H1 (cell line): ENCODE data around the gene TBC1D22B. TPM values are rescaled to one million over a fixed set of nuclear protein-coding genes. Genes with fewer than 3 reads are reported as not detected.

Experiments
- CTCF ChIA-PET: fragments of 300-600 bp; sonication (Branson Sonifier 250); formaldehyde crosslinking; loops from one replicate; lab custom pipeline; 2021; ENCODE audit not compliant: partially characterized antibody; lab: Charles Lee
- POLR2A ChIA-PET: fragments of 300-600 bp; sonication (Branson Sonifier 250); formaldehyde crosslinking; loops from one replicate; lab custom pipeline; 2021; ENCODE audit warnings: inconsistent platforms; ENCODE audit not compliant: partially characterized antibody; lab: Charles Lee
- DNase-seq, 2 experiments: peaks; one replicate each; pipeline versions ENCODE4 v3.0.0 to v3.0.0-alpha.2; 2010 to 2022; ENCODE audit warnings: low spot score in 2 of 2, low read depth in 1 of 2, mixed read lengths in 1 of 2
- FAIRE-seq: peaks from 2 replicates; lab custom pipeline; 2011; peaks lifted over from hg19 to GRCh38; lab: Jason Lieb, UNC
- H2AFZ ChIP-seq: 2 replicates; pipeline ENCODE4 v1.8.1; 2012; ENCODE audit warnings: low read length, inconsistent platforms
- H2AK5ac ChIP-seq: 2 replicates; pipeline ENCODE4 v1.6.1; 2013; ENCODE audit warnings: low read depth, low read length
- H2BK120ac ChIP-seq: replicated peaks from 2 replicates; pipeline ENCODE3; 2013; ENCODE audit warnings: low read depth, low read length, inconsistent platforms
- H2BK12ac ChIP-seq: 2 replicates; pipeline ENCODE4 v1.6.1; 2013; ENCODE audit warnings: low read depth, low read length
- H2BK15ac ChIP-seq: 2 replicates; pipeline ENCODE4 v1.6.1; 2013; ENCODE audit warnings: low read length
- H2BK20ac ChIP-seq: 2 replicates; pipeline ENCODE4 v1.6.1; 2013; ENCODE audit warnings: low read length
- H2BK5ac ChIP-seq: 2 replicates; pipeline ENCODE4 v1.6.1; 2013; ENCODE audit warnings: low read depth, low read length
- H3K14ac ChIP-seq: 2 replicates; pipeline ENCODE4 v1.6.1; 2013; ENCODE audit warnings: inconsistent platforms; ENCODE audit not compliant: insufficient read length
- H3K18ac ChIP-seq: 2 replicates; pipeline ENCODE4 v1.6.1; 2013; ENCODE audit warnings: low read length; ENCODE audit errors: extremely low read depth
- H3K23ac ChIP-seq: 2 replicates; pipeline ENCODE4 v1.6.1; 2013; ENCODE audit warnings: inconsistent platforms; ENCODE audit not compliant: insufficient read length
- H3K23me2 ChIP-seq: 2 replicates; pipeline ENCODE4 v1.6.1; 2013; ENCODE audit warnings: low read depth, low read length
- H3K27ac ChIP-seq: 2 replicates; pipeline ENCODE4 v1.6.1; 2011; ENCODE audit warnings: low read depth, low read length, inconsistent platforms
- H3K27me3 ChIP-seq, 4 experiments: replicated peaks in 1 of 4; 1 replicate in 1 of 4; 2 replicates in 3 of 4; pipeline versions ENCODE4 v1.6.1 to v1.8.1; 2011 to 2013; ENCODE audit warnings: low read length in 3 of 4, mild to moderate bottlenecking in 3 of 4, inconsistent platforms in 2 of 4, mixed read lengths in 2 of 4, moderate library complexity in 1 of 4; ENCODE audit not compliant: control insufficient read depth in 3 of 4, insufficient read depth in 3 of 4; ENCODE audit errors: extremely low read depth in 1 of 4
- H3K36me3 ChIP-seq, 4 experiments: 2 replicates each; pipeline versions ENCODE4 v1.6.1 to v1.8.1; 2011 to 2013; ENCODE audit warnings: mild to moderate bottlenecking in 4 of 4, low read length in 3 of 4, moderate library complexity in 2 of 4, control low read depth in 1 of 4, inconsistent platforms in 1 of 4; ENCODE audit not compliant: insufficient read depth in 4 of 4, control insufficient read depth in 2 of 4
- H3K4ac ChIP-seq: replicated peaks from 2 replicates; pipeline ENCODE3; 2013; ENCODE audit warnings: low read length, low read depth, mixed read lengths, inconsistent platforms; ENCODE audit not compliant: insufficient read length
- H3K4me1 ChIP-seq, 4 experiments: replicated peaks in 1 of 4; 1 replicate in 1 of 4; 2 replicates in 3 of 4; pipeline versions ENCODE4 v1.6.1 to v1.8.1; 2011 to 2013; ENCODE audit warnings: low read length in 3 of 4, inconsistent platforms in 2 of 4, mixed read lengths in 1 of 4; ENCODE audit not compliant: insufficient read depth in 4 of 4, control insufficient read depth in 3 of 4
- H3K4me2 ChIP-seq, 2 experiments: 2 replicates each; pipeline versions ENCODE4 v1.6.1 to v1.8.1; 2011 to 2013; ENCODE audit warnings: low read depth in 2 of 2, low read length in 2 of 2, control low read depth in 1 of 2, inconsistent platforms in 1 of 2, mild to moderate bottlenecking in 1 of 2; ENCODE audit not compliant: insufficient read depth in 1 of 2
- H3K4me3 ChIP-seq, 4 experiments: fragments of 200-600, 300-600 bp in 1 of 4; sonication (generic), shearing (Covaris generic), sonication (Bioruptor Twin) in 1 of 4; 2 replicates each; pipeline versions ENCODE4 v1.5.1 to v1.8.1; 2011 to 2016; ENCODE audit warnings: low read length in 4 of 4, low read depth in 3 of 4, control low read depth in 2 of 4, inconsistent platforms in 2 of 4, mild to moderate bottlenecking in 2 of 4, mixed read lengths in 1 of 4, moderate library complexity in 1 of 4; ENCODE audit not compliant: insufficient read depth in 2 of 4; ENCODE audit errors: extremely low read depth in 1 of 4
- H3K56ac ChIP-seq: replicated peaks from 2 replicates; pipeline ENCODE3; 2013; ENCODE audit warnings: low read depth, mild to moderate bottlenecking, mixed read lengths, low read length, inconsistent platforms; ENCODE audit not compliant: insufficient read length
- H3K79me1 ChIP-seq: 2 replicates; pipeline ENCODE4 v1.6.1; 2013; ENCODE audit warnings: low read depth, low read length, control low read depth
- H3K79me2 ChIP-seq, 2 experiments: 2 replicates each; pipeline versions ENCODE4 v1.6.1 to v1.8.1; 2012 to 2013; ENCODE audit warnings: low read length in 2 of 2, mild to moderate bottlenecking in 2 of 2, inconsistent platforms in 1 of 2; ENCODE audit not compliant: insufficient read depth in 2 of 2, control insufficient read depth in 1 of 2
- H3K9ac ChIP-seq, 4 experiments: replicated peaks in 1 of 4; 1 replicate in 1 of 4; 2 replicates in 3 of 4; pipeline versions ENCODE4 v1.6.1 to v1.8.1; 2011 to 2013; ENCODE audit warnings: low read depth in 3 of 4, low read length in 3 of 4, control low read depth in 2 of 4, mild to moderate bottlenecking in 2 of 4, moderate library complexity in 2 of 4, inconsistent platforms in 1 of 4; ENCODE audit errors: extremely low read depth in 1 of 4
- H3K9me3 ChIP-seq, 2 experiments: 2 replicates each; pipeline versions ENCODE4 v1.6.1 to v1.8.1; 2012 to 2013; ENCODE audit warnings: mild to moderate bottlenecking in 2 of 2, moderate library complexity in 2 of 2, control low read depth in 1 of 2, inconsistent platforms in 1 of 2, low read depth in 1 of 2, low read length in 1 of 2, mixed read lengths in 1 of 2; ENCODE audit not compliant: insufficient read depth in 2 of 2
- H4K20me1 ChIP-seq, 2 experiments: replicated peaks in 1 of 2; 2 replicates each; pipeline versions ENCODE3 to v1.8.1; 2011 to 2013; ENCODE audit warnings: inconsistent platforms in 2 of 2, low read length in 2 of 2, mild to moderate bottlenecking in 1 of 2; ENCODE audit not compliant: insufficient read depth in 2 of 2, control insufficient read depth in 1 of 2
- H4K5ac ChIP-seq: 2 replicates; pipeline ENCODE4 v1.6.1; 2013; ENCODE audit warnings: low read length, low read depth, mixed read lengths, inconsistent platforms; ENCODE audit not compliant: insufficient read length
- H4K8ac ChIP-seq: 2 replicates; pipeline ENCODE4 v1.8.0; 2013; ENCODE audit warnings: mild to moderate bottlenecking, moderate library complexity, low read length, inconsistent platforms; ENCODE audit not compliant: insufficient read depth; ENCODE audit errors: extremely low read depth
- H4K91ac ChIP-seq: replicated peaks from 2 replicates; pipeline ENCODE3; 2013; ENCODE audit warnings: low read length, mixed read lengths, inconsistent platforms; ENCODE audit not compliant: insufficient read length
- ATF2 ChIP-seq: IDR thresholded peaks from 2 replicates; pipeline ENCODE4 v1.6.1; 2012; ENCODE audit warnings: low read length, inconsistent platforms
- CBX5 ChIP-seq: fragments of 300-800, 300-1000 bp; sonication (generic); IDR thresholded peaks from 2 replicates; pipeline ENCODE4 v1.7.1; 2016; ENCODE audit warnings: antibody characterized with exemption, low read length, low read depth
- SIX5 ChIP-seq: IDR thresholded peaks from 2 replicates; pipeline ENCODE4 v1.6.1; 2011; ENCODE audit warnings: mild to moderate bottlenecking, low read depth, low read length
- SP1 ChIP-seq: IDR thresholded peaks from 2 replicates; pipeline ENCODE4 v1.6.1; 2011; ENCODE audit warnings: low read depth, low read length
- TBP ChIP-seq: IDR thresholded peaks from 2 replicates; pipeline ENCODE4 v1.6.1; 2011; ENCODE audit warnings: low read depth, low read length, improper control_type of control experiment
- YY1 ChIP-seq: IDR thresholded peaks from 2 replicates; pipeline ENCODE4 v1.6.1; 2011; ENCODE audit warnings: low read depth, mild to moderate bottlenecking, low read length
- WGBS, 2 experiments: shearing (Covaris generic) in 1 of 2; methylation state at CpG; one replicate each; pipeline versions ENCODE4 v1.1.6 to v1.1.7; 2013 to 2015; ENCODE audit warnings: low lambda C conversion rate in 2 of 2, mixed read lengths in 2 of 2, inconsistent platforms in 1 of 2, low coverage in 1 of 2, missing lambda C conversion rate in 1 of 2; ENCODE audit not compliant: insufficient replicate concordance in 2 of 2, insufficient coverage in 1 of 2, insufficient read length in 1 of 2; ENCODE audit errors: extremely low coverage in 1 of 2, missing lambda C conversion rate in 1 of 2; 5-methylcytosine and 5-hydroxymethylcytosine counted together
- polyA plus RNA-seq, 7 experiments: library from polyadenylated mRNA; depleted of rRNA in 3 of 7; stranded (reverse) in 5 of 7; unstranded in 2 of 7; fragments of >200 nt in 5 of 7; fragments of 200-250 nt in 2 of 7; gene quantifications; 1 replicate in 5 of 7; 2 replicates in 1 of 7; 4 replicates in 1 of 7; pipeline versions ENCODE4 v1.2.1 to v1.2.3, GENCODE V29; 2011 to 2013; ENCODE audit warnings: missing spikeins in 2 of 7, mixed read lengths in 2 of 7
- total RNA-seq: library from RNA; stranded (reverse); fragmentation: NEBNext Ultra II Directional; extraction: Animal tissue kit (Norgen Biotek cat#: 25700); gene quantifications from 2 replicates; pipeline ENCODE4 v1.2.1, GENCODE V29; 2021

Gene TBC1D22B
- total and polyA plus RNA-seq, 2 of the 8 experiments (the other 6 are each of a cell fraction or from before 2014, with no cell fraction given) = 10.1 to 17.4 TPM

GRCh38 chr6:37280162-37280887 is 22.8 kb downstream of the TBC1D22B start:
- Histone ChIP-seq H2BK5ac (no peak overlapping the region), H2BK15ac (no peak overlapping the region), H3K56ac (no peak overlapping the region), H3K9me3 (no peaks in the 10 kb centered on the region), H4K91ac (no peak overlapping the region), H3K14ac (no peak overlapping the region), H4K5ac (no peak overlapping the region), H3K4me2 (no peak overlapping the region), H3K4me1 (no peaks in the 10 kb centered on the region), H3K4me3 (no peak overlapping the region), H2BK120ac (no peak overlapping the region), H3K79me2 (peaks cover 0 to 4% of the 10 kb centered on the region in 2 experiments; a peak in 1 of 4 replicates), H3K79me1 (no peaks in the 10 kb centered on the region; the same call in 1 of the 2 replicates), H3K27me3 (no peaks in the 10 kb centered on the region), H3K9ac (no peak overlapping the region), H4K20me1 (peaks cover 3 to 6% of the 10 kb centered on the region in 2 experiments), H3K23ac (no peak overlapping the region), H3K27ac (no peak overlapping the region), H2BK20ac (no peak overlapping the region), H2BK12ac (no peak overlapping the region), H2AFZ (no peak overlapping the region), H3K36me3 (peaks cover 5 to 35% (median 26%) of the 10 kb centered on the region in 4 experiments), H4K8ac (no peak overlapping the region), H3K18ac (no peak overlapping the region), H3K4ac (no peak overlapping the region), H2AK5ac (no peak overlapping the region), H3K23me2 (no peaks in the 10 kb centered on the region)
- ChIA-PET CTCF (interaction anchor here (1.1 to 1.2 kb wide), 3 partner anchors 34 to 261 kb away, joined by 3 to 5 read pairs (median 4); no protein-coding TSS in a partner anchor), POLR2A (interaction anchor here (0.8 kb wide), 1 partner anchor 23 kb away, joined by 3 read pairs; the partner anchor contains the start of genes TBC1D22B and TMEM217)
- FAIRE-seq (no peak), DNase-seq (no peak)
- 87% methylated on average over 8 of the region's 8 CpGs; no CpG with 5 or more reads in 1 of the 2 experiments for WGBS, 2 experiments
- TF ChIP-seq TBP = no peak
- TF ChIP-seq SIX5 = no peak
- no peak for TF ChIP-seq CBX5
- TF ChIP-seq SP1 = no peak
- TF ChIP-seq YY1 = no peak
- no peak for TF ChIP-seq ATF2
